ENCODE measurements around the gene POLR3K.

Gene POLR3K

GRCh38 chr16:78444-79150 is 25.2 kb upstream of the POLR3K start:
- DNase-seq (ENCODE audit: low read depth) = no peak

DNA sequence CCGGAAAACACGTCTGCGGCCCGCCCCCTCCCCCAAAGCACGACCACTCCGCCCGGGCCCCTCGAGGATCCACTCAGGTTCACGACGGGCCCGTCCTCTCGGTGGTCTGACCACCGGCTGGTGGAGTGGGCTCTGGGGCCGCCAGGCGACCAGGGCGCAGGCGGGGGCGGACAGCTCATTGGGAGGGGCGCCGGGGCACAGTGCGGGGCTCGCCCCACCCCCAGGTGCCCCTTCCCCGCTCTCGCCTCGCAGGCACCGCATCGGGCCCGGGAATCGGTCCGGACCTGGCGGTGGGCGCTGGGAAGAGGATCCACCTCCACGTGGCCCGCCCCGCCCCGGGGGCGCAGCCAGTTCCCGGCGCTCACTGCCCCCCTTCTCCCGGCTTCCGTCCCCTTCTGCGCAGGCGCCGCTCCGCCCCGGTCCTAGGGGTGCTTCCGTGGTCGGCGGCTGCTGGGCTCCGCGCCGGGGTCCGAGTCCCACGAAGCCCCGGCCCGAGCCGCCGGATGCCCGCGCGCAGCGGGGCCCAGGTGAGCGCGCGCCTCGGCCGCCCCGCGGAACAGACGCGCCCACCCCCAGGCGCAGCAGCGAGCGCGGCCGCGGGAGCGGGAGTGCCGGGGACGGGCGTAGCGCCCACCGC is 24.5 kb upstream of the POLR3K start, which contains the start of gene MPG:
TSS of gene MPG (plus strand) at position 419 of the 637 bp plus-strand sequence. CDS start at position 504, 85 bp downstream.
- DNase-seq (ENCODE audit: low read depth) = no peak

- no peak for DNase-seq (ENCODE audit: low read depth)
Measured at GRCh38 chr16:77273-77806, 23.9 kb upstream of the POLR3K start.

DNA sequence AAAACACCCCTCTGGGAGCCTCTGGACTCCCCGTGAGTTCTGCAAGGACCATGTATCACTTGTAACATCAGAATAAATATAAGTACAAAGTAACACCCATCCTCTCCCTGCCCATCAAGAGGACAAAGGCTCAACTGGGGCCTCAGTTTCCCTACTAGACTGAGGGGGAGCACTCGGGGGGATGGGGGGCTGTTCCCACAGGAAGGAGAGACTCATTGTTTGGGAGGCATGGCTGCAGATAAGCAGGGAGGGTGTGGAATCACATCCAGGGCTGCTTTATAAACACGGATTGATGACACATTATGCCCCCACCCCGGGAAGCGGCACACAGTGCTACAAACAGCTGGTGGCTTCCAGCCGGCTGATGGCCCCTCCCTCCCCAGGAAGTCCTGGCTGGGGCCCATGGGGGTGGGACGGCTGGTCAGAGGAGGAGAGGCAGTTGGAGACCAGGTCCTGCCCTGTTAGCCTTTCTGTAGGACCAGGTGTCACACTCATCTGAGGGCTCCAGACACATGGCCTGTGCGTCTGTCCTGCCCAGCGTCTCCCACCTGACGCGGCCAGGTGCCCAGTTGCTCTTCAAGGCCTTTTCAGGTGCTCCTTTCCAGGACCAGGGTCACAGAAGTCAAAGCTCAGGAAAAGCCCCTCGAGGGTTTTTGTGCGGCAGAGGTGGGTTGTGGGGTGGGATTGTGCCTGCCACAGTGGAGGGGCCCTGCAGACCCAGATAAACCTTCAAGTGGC is 23.3 kb upstream of the POLR3K start:
- no peak for DNase-seq (ENCODE audit: low read depth)

- DNase-seq (ENCODE audit: low read depth) = no peak
Measured at GRCh38 chr16:75580-76501, 22.4 kb upstream of the POLR3K start.

GRCh38 chr16:74747-75334 is 21.4 kb upstream of the POLR3K start:
- no peak for DNase-seq (ENCODE audit: low read depth)

DNA sequence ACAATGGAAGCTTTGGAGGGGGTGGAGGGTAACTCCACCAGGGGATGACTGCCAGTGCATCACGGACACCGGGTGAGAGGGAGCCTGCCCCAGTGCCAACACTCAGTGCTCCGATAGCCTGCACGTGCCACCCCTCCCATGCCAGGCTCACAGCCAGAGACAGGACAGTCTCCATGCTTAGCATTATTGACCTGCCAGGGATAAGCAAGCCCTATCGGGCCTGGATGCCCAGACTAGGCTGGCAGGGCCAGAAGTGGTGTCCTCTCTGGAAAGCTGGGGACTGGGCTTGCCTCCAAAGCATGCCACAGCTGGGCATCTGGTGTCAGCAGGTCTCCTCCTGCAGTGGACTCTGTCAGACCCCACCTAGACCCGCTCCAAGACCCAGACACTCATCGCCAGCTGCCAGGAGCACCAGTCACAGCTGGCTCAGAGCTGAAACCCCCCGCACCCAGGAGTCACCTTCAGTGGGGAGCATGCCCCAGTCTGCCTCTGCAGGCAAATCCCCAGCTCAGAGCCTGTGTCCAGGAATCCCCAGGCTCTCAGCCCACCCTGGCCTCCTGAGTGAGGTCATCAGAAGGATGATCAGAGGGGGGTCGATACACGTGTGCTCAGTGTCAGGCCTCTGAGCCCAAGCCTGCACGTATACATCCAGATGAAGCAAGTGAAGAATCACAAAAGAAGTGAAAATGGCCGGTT is 20.8 kb upstream of the POLR3K start:
- DNase-seq (ENCODE audit: low read depth) = no peak

DNA sequence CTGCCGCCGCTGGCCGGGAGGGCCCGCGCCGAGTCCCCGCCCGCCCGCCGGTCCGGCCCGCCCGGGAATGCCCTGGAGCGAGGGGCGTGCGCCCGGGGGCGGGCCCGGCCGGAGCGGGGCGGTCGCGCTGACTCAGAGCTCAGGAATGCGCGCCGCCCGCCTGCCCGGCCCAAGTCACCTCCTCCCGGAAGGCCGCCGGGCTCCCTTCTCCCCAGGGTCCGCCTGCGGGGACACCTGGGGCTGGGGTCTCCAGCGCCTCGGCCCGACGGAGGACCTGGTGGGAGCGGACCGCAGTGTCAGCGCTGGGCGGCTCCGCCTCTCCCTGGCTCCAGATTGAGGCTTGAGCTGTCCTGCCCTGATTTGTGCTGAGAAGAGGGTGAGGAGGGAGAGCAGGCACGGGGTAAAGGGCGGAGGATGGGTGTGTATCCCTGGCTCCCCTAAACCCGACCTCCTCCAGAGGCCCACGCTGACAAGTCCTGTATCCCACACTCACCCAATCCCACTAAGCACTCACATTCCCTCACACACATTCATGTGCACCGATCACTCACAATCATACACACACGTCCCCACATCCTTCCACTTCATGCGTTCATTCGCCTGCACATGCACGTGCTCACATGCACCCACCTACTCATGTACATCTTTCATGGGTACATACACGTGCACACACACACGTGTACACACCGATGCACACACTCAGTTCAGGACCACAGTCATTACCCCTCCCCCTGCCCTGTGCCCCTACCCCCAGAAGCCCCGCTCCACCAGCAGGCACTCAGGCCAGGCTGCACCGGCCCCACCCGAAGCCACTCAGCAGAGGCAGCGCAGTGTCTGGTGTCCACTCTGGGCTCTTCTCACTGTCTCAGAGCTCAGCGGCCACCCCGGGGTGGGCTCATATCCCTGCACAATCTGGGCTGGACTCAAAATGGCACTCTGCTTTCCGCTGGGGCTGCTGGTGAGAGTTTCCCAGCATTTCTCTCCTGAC is 19.4 kb upstream of the POLR3K start, which contains the start of gene RHBDF1:
TSS of gene RHBDF1 (minus strand) at position 71 of the 988 bp plus-strand sequence. CDS start 7,616 bp downstream, outside the sequence.
- DNase-seq (ENCODE audit: low read depth) = no peak

GRCh38 chr16:71540-72401 is 18.4 kb upstream of the POLR3K start:
- DNase-seq (ENCODE audit: low read depth) = no peak

DNA sequence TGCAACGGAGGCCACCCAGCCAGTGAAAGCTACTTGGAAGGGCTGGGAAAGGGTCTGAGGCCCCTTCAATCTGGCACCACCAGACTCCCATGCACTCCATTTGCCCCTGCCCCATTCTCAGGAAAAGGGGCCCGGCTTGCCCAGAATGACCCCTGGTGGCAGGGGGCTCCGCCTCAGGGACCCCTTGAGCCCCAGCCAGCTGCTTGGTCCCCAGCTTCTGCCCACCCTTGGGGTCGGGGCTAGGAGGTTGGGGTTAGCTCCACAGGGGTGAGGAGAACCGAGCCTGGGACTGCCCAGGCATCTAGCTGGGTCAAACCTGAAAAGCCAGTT is 17.8 kb upstream of the POLR3K start:
- DNase-seq (ENCODE audit: low read depth) = no peak

DNA sequence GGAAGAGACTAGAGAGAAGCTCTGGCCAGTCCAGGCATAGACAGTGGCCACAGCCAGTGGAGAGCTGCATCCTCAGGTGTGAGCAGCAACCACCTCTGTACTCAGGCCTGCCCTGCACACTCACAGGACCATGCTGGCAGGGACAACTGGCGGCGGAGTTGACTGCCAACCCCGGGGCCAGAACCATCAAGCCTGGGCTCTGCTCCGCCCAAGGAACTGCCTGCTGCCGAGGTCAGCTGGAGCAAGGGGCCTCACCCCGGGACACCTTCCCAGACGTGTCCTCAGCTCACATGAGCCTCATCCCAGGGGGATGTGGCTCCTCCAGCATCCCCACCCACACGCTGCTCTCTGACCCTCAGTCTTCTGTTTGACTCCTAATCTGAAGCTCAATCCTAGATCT is 15.8 kb upstream of the POLR3K start:
- DNase-seq (ENCODE audit: low read depth) = no peak

DNA sequence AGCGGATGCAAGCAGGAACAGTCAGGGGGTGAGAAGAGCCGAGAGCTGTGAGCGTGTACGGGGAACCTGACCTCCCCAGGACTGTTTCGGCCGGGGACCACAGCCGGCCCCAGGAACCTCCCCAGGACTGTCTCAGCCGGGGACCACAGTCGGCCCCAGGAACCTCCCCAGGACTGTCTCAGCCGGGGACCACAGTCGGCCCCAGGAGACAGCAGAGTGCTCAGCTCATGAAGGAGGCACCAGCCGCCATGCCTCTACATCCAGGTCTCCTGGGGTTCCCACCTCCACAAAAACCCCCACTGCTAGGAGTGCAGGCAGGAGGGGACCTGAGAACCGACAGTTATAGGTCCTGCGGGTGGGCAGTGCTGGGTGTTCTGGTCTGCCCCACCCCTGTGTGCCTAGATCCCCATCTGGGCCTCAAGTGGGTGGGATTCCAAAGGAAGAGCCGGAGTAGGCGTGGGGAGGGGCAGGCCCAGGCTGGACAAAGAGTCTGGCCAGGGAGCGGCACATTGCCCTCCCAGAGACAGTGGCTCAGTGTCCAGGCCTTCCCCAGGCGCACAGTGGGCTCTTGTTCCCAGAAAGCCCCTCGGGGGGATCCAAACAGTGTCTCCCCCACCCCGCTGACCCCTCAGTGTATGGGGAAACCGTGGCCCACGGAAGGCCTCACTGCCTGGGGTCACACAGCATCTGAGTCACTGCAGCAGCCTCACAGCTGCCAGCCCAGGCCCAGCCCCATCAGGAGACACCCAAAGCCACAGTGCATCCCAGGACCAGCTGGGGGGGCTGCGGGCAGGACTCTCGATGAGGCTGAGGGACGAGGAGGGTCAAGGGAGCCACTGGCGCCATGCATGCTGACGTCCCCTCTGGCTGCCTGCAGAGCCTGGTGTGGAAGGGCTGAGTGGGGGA is 14.7 kb upstream of the POLR3K start:
- no peak for DNase-seq (ENCODE audit: low read depth)

- DNase-seq (ENCODE audit: low read depth) = no peak
Measured at GRCh38 chr16:67183-67791, 13.9 kb upstream of the POLR3K start.

- no peak for DNase-seq (ENCODE audit: low read depth)
Measured at GRCh38 chr16:66309-67182, 13.1 kb upstream of the POLR3K start.

DNA sequence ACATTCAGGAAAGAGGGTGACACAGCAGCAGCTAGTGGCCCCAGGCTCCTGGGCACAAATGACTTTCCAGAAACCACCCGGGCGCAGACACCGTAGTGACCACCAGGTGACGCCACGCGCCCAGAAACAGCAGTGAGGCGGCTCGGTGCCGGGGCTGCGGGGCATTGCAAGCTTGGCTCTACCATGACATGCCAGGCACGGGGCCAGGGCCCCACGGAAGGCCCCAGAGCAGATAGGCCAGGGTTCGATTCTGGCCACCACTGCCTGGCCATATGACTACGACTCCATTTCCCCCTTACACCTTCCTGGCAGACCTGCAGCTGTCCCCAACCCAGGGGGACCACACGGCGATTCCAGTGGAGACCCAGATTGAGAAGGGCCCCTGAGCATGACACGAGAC is 12.3 kb upstream of the POLR3K start:
- no peak for DNase-seq (ENCODE audit: low read depth)

- no peak for DNase-seq (ENCODE audit: low read depth)
Measured at GRCh38 chr16:64914-65255, 11.5 kb upstream of the POLR3K start.
